ENCODE measurements around the gene PSMA5. TPM values are rescaled to one million over a fixed set of nuclear protein-coding genes. Genes with fewer than 3 reads are reported as not detected.
"Not testable (repeated sequence)": the region's sequence is repeated elsewhere in the genome, so short reads cannot be mapped to it uniquely, and the experiment has no call there.

Gene PSMA5
- total RNA-seq, 1 donor from 2014 or later, result 65.7 TPM

DNA sequence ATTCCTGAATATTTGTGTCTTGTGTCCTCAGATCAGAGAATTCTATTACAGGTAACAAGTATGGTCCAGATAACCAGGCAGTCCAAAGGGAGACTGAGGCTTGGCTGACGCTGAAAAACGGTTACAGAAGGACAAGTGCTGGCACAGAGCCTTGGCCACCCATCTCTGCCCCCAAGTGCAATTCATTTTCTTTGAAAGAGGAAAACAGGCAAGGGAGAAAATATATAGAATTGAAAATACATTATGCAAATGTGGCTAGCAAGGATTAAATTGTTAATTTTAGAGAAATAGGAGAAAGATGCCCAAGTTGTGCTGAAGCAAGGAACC lies 29.8 kb downstream of the PSMA5 start:
- DNase-seq (ENCODE audit: low read depth), result no peak
- TF ChIP-seq, protein P1, sequence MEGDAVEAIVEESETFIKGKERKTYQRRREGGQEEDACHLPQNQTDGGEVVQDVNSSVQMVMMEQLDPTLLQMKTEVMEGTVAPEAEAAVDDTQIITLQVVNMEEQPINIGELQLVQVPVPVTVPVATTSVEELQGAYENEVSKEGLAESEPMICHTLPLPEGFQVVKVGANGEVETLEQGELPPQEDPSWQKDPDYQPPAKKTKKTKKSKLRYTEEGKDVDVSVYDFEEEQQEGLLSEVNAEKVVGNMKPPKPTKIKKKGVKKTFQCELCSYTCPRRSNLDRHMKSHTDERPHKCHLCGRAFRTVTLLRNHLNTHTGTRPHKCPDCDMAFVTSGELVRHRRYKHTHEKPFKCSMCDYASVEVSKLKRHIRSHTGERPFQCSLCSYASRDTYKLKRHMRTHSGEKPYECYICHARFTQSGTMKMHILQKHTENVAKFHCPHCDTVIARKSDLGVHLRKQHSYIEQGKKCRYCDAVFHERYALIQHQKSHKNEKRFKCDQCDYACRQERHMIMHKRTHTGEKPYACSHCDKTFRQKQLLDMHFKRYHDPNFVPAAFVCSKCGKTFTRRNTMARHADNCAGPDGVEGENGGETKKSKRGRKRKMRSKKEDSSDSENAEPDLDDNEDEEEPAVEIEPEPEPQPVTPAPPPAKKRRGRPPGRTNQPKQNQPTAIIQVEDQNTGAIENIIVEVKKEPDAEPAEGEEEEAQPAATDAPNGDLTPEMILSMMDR (IDR thresholded peaks at IDR 0.05; ENCODE audit: insufficient read depth, low read length, poor library complexity, severe bottlenecking), result no peak
- H3K27me3 ChIP-seq (ENCODE audit: control insufficient read depth, insufficient read depth, low read length), result no peaks in the 10 kb centered on the region
- H3K4me3 ChIP-seq (ENCODE audit: low read depth, low read length), result peak overlapping the region; percentile 57
- H3K36me3 ChIP-seq (ENCODE audit: control insufficient read depth, insufficient read depth, low read length), result no peaks in the 10 kb centered on the region

DNA sequence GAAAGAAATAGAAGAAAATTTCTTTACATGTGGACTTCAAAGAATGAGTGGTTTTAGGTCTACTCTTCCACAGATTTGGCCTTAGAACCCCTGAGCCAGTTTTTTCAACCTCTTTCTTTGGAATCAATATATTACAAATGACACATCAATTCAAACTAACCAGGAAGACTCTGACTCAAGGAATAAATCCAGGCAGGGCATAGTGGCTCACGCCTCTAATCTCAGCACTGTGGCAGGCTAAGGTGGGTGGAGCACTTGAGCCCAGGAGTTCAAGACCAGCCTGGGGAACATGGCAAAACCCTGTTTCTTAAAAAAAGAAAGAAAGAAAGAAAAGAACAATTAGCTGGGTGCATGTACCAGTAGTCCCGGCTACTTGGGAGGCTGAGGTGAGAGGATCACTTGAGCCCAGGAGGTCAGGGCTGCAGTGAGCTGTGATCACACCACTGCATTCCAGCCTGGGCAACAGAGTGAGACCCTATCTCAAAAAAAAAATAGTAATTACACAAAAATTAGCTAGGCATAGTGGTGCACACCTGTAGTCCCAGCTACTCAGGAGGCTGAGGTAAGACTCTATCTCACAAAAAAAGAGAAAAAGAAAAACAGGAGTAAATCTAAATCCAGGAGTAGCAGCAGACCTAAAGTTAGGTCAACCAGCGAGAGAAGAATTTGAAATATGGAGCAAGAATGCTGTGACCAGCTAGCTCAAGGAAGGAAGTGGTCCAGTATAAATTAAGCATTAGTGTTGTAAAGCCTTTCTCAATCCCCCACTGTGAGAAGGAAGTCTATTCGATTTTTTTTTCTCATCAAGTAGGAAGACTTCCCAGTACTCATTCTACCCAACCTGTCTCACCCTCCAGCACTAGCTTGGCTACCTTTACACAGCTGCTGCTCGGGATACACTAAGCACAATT lies 30.4 kb downstream of the PSMA5 start:
- Histone ChIP-seq H3K4me3 (ENCODE audit: low read depth, low read length) (peak overlapping the region; percentile 57), H3K27me3 (ENCODE audit: control insufficient read depth, insufficient read depth, low read length) (no peaks in the 10 kb centered on the region), H3K36me3 (ENCODE audit: control insufficient read depth, insufficient read depth, low read length) (no peaks in the 10 kb centered on the region)
- TF ChIP-seq, protein P1 (IDR thresholded peaks at IDR 0.05; ENCODE audit: insufficient read depth, low read length, poor library complexity, severe bottlenecking), result no peak
- DNase-seq (ENCODE audit: low read depth), result peak; percentile 29

DNA sequence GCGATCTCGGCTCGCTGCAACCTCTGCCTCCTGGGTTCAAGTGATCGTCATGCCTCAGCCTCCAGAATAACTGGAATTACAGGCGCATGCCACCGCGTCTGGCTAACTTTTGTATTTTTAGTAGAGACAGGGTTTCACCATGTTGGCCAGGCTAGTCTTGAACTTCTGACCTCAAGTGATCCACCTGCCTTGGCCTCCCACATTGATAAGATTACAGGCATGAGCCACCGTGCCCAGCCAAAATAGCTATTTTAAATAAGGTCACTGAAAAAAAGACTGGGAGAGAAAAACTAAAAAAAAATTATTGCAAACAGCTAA lies 31.0 kb downstream of the PSMA5 start:
- H3K36me3 ChIP-seq (ENCODE audit: control insufficient read depth, insufficient read depth, low read length); H3K27me3 ChIP-seq (ENCODE audit: control insufficient read depth, insufficient read depth, low read length); DNase-seq (ENCODE audit: low read depth); H3K4me3 ChIP-seq (ENCODE audit: low read depth, low read length): not testable (repeated sequence)

DNA sequence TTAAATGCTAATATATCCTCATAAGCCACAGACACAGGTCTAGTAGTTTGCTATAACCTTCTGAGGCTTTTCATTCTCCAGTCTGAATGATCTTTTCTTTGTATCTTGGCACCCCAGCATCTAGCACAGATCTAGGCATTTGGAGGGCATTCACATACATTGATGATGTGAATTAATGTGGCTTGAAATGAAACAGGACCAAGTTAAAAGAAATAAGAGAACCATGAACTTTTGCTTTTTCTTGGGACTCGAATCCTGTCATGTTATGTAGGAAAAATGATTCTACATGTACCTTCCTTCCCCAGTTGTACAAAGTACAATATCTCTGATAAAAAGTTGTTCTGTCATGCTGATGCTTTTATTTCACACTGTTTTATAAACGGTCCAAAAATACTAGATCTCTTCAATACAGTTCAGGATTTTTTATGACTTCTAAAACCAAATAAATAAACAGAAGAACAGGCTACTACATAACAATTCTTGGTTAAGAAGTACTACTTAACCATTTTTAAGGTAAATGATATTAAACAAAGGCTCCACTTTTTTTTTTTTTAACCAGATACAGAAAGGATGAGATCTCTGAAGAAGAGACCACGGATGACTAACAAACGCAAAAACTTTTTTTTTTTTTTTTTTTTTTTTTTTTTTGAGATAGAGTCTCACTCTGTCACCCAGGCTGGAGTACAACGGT lies 31.5 kb downstream of the PSMA5 start:
- TF ChIP-seq, protein P1 (IDR thresholded peaks at IDR 0.05; ENCODE audit: insufficient read depth, low read length, poor library complexity, severe bottlenecking), result no peak
- H3K36me3 ChIP-seq (ENCODE audit: control insufficient read depth, insufficient read depth, low read length), result no peaks in the 10 kb centered on the region
- no peak overlapping the region for H3K4me3 ChIP-seq (ENCODE audit: low read depth, low read length)
- H3K27me3 ChIP-seq (ENCODE audit: control insufficient read depth, insufficient read depth, low read length), result no peaks in the 10 kb centered on the region
- DNase-seq (ENCODE audit: low read depth), result no peak

DNA sequence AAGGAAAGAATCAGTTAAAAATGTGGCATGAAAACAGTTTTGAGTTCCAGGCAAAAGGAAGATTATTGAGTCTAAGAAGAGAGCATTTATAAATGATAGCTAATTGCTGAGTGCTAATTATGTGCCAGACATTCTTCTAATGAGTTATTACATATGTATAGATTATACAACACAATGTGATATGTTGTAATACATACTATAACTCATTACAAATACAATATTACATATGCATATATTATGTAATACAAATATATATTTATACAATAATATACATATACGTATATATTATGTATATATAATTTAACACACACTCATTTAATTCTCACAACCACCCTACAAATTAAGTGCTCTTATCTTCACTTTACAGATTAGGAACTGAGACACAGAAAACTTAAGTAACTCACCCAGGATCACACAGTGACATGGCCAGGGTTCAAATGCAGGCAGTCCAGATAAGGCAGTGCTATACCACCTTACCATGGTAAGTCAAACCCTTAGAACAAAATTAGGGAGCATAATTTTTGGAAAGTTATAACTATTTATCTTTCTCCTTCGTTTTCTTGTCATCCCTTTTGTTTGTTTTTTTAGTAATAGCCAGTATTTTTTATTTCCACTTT lies 32.5 kb downstream of the PSMA5 start:
- H3K36me3 ChIP-seq (ENCODE audit: control insufficient read depth, insufficient read depth, low read length), result no peaks in the 10 kb centered on the region
- no peak for DNase-seq (ENCODE audit: low read depth)
- TF ChIP-seq, protein P1 (IDR thresholded peaks at IDR 0.05; ENCODE audit: insufficient read depth, low read length, poor library complexity, severe bottlenecking), result no peak
- no peaks in the 10 kb centered on the region for H3K27me3 ChIP-seq (ENCODE audit: control insufficient read depth, insufficient read depth, low read length)
- no peak overlapping the region for H3K4me3 ChIP-seq (ENCODE audit: low read depth, low read length)

All from kidney epithelial cell (primary cell).